ENCODE data around the gene CUL4A. TPM values are rescaled to one million over a fixed set of nuclear protein-coding genes. Genes with fewer than 3 reads are reported as not detected.

Gene CUL4A
- total RNA-seq, 4 donors from 2014 or later = 67.3 to 268 (median 101) TPM

DNA sequence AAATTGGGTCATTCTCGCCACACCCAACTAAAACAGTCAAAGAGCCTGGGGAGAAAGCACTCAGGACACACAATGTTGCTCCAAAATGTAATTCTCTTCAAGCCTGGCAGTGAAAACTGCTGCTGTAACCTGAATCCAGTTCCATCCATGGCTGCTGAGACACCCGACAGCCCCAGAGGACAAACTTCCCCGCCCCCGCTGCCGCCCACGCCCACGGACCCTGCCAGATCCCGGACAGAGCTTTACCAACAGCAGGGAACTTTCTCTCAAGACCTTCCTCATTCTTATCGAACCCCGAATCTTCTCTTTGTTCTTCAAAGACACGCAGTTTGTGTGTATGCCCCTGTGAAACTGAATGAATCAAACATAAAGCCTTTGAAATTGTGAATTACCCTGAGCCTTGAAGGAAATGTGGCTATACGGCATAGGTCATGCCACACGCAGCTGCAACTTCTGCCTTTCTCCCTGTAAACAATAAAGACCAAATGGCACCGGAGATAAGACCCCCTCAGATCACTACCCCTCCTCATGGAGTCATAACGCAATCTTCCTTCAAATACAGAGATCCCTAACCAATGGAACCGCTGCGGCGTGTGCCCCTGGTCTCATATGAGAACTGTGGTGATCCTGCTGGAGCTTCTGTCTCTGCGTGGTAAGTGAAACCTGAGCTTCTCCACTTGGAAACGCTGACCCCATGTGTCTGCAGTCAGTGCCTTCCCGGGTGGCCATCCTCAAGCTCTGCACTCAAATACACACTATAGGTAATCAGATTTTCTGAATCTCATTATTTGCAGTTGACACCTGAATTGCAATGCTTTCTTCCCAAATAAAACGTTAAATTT, 82.8 kb downstream of the CUL4A start:
- Histone ChIP-seq H3K36me3 (no peaks in the 10 kb centered on the region), H3K9me3 (no peaks in the 10 kb centered on the region), H3K27ac (peak overlapping the region in 1 of 4 donors; percentile 47), H3K4me1 (peaks cover 0 to 22% (median 7%) of the 10 kb centered on the region in 4 donors), H3K27me3 (peaks cover 0 to 5% of the 10 kb centered on the region in 2 donors), H3K4me3 (peak overlapping the region in 3 of 4 donors; percentile 7 to 39 (median 23))
- no peak for TF ChIP-seq POLR2A (IDR thresholded peaks at IDR 0.05)
- TF ChIP-seq EP300 (IDR thresholded peaks at IDR 0.05) = no peak
- TF ChIP-seq, protein P1, sequence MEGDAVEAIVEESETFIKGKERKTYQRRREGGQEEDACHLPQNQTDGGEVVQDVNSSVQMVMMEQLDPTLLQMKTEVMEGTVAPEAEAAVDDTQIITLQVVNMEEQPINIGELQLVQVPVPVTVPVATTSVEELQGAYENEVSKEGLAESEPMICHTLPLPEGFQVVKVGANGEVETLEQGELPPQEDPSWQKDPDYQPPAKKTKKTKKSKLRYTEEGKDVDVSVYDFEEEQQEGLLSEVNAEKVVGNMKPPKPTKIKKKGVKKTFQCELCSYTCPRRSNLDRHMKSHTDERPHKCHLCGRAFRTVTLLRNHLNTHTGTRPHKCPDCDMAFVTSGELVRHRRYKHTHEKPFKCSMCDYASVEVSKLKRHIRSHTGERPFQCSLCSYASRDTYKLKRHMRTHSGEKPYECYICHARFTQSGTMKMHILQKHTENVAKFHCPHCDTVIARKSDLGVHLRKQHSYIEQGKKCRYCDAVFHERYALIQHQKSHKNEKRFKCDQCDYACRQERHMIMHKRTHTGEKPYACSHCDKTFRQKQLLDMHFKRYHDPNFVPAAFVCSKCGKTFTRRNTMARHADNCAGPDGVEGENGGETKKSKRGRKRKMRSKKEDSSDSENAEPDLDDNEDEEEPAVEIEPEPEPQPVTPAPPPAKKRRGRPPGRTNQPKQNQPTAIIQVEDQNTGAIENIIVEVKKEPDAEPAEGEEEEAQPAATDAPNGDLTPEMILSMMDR (IDR thresholded peaks at IDR 0.05) = no peak
- no peak for DNase-seq (ENCODE audit: low spot score in 2 of 2)
- WGBS, 2 donors = 12 to 18% methylated on average over 22 of the region's 22 CpGs

DNA sequence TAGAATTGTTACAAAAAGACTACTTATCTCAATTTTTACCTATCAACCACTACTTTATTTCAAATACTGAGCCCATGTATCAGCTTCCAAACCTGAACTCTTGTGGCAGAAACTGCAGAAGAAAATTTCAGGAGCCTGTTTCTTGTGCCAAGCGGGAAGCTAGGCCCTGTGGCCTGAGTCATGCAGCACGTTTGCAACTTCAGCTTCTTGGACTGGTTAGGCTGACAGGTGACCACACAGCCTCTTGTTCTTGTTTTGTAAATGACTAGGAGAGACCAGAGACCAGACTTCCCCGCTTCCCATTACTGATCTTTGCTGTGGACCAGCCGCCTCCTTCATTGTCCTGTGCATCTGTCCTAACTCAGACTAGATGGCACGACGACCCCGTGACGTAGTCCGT, 84.3 kb downstream of the CUL4A start:
- TF ChIP-seq, protein P1 (IDR thresholded peaks at IDR 0.05) = no peak
- TF ChIP-seq POLR2A (IDR thresholded peaks at IDR 0.05) = no peak
- no peak for TF ChIP-seq EP300 (IDR thresholded peaks at IDR 0.05)
- 82 to 84% methylated on average over 9 of the region's 9 CpGs for WGBS, 2 donors
- Histone ChIP-seq H3K4me1 (peaks cover 0 to 32% (median 7%) of the 10 kb centered on the region in 4 donors), H3K9me3 (no peaks in the 10 kb centered on the region), H3K4me3 (no peak overlapping the region), H3K27me3 (peaks cover 0 to 5% of the 10 kb centered on the region in 2 donors), H3K27ac (no peak overlapping the region), H3K36me3 (no peaks in the 10 kb centered on the region)
- no peak for DNase-seq (ENCODE audit: low spot score in 2 of 2)

DNA sequence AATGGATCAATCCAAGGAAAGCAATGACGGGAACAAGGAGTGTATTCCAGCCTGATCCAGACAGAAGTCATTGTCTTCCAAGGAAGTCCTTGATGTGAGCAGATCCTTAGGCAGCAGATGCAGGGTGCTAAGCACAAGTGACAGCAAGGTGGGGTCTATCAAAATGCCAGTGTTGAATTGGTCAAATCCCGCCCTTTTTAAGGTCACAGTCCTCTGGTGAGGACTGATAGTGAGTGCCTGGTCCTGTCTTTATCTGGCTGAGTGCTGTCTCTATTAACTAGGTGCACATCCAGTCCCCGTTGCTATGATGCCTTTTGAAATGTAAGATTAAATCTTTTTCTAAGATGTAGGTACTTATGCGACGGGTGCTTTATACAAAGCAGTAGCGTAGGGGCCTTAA, 86.4 kb downstream of the CUL4A start:
- peak overlapping the region in 1 of 4 donors; percentile 97 for H3K4me3 ChIP-seq
- no peaks in the 10 kb centered on the region for H3K36me3 ChIP-seq
- no peak overlapping the region for H3K27ac ChIP-seq
- 84 to 92% methylated on average over 6 of the region's 6 CpGs for WGBS, 2 donors
- H3K4me1 ChIP-seq = peaks cover 0 to 52% (median 7%) of the 10 kb centered on the region in 4 donors
- H3K27me3 ChIP-seq = no peaks in the 10 kb centered on the region
- no peaks in the 10 kb centered on the region for H3K9me3 ChIP-seq
- no peak for TF ChIP-seq POLR2A (IDR thresholded peaks at IDR 0.05)
- TF ChIP-seq EP300 (IDR thresholded peaks at IDR 0.05) = no peak
- TF ChIP-seq, protein P1 (IDR thresholded peaks at IDR 0.05) = no peak
- no peak for DNase-seq (ENCODE audit: low spot score in 2 of 2)

DNA sequence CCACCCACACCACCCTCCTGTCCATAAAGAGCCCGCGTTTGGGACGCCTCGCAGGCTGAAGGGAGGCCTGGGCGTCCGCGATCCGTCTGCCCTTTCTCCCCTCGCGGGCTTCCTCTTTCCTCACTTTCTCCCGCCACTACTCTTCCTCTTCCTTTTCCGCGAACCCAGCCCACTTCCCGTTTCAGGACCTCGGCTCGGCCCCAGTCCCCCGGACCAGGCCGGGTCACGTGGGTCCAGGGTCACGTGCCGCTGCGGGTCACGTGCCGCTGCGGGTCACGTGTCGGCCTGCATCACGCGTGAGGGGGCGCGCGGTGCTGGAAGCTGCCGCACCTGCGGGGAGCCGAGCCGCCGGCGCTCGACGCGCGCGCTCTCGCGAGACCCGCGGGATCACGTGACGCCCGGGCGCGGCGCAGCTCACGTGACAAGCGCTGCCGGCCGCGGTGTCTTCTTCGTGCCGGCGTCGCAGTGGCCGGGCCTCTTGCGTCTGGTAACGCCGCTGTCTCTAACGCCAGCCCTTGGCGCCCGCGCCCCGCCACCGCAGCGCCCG, 87.5 kb downstream of the CUL4A start, which contains the start of gene LAMP1:
Gene LAMP1, plus strand, starts transcription at position 417 of the 547 bp plus-strand sequence. CDS start 196 bp downstream, outside the sequence.
- no peaks in the 10 kb centered on the region for H3K9me3 ChIP-seq
- no peaks in the 10 kb centered on the region for H3K27me3 ChIP-seq
- 0 to 1% methylated on average over 35 to 40 of the region's 74 CpGs for WGBS, 2 donors
- peak within 1 kb of the TSS; percentile 86 to 98 (median 96) for H3K4me3 ChIP-seq
- peak within 1 kb of the TSS; percentile 59 to 92 (median 90) for H3K27ac ChIP-seq
- DNase-seq (ENCODE audit: low spot score in 2 of 2) = peak; percentile 99
- H3K36me3 ChIP-seq = no peaks in the 10 kb centered on the region
- H3K4me1 ChIP-seq = peaks cover 0 to 49% (median 7%) of the 10 kb centered on the region in 4 donors
- TF ChIP-seq, protein P1 (IDR thresholded peaks at IDR 0.05) = peak in 2 of 5 experiments; percentile 53 to 65
- TF ChIP-seq POLR2A (IDR thresholded peaks at IDR 0.05) = peak; percentile 41 to 59
- TF ChIP-seq EP300 (IDR thresholded peaks at IDR 0.05) = peak; percentile 75 to 98
